T-cell (primary cell): ENCODE results near the gene GATD1. TPM values are rescaled to one million over a fixed set of nuclear protein-coding genes. Genes with fewer than 3 reads are reported as not detected.

Experiments used
- ATAC-seq, 4 experiments: fragments of 200-7000 bp in 3 of 4; fragments of 150-1000 bp in 1 of 4; cut with Tn5 transposase; replicated peaks in 1 of 4; 1 replicate in 3 of 4; 2 replicates in 1 of 4; pipeline ENCODE4 v1.10.0; 2021; ENCODE audit warnings: moderate library complexity in 3 of 4, mild to moderate bottlenecking in 2 of 4, moderate number of reproducible peaks in 1 of 4
- CTCF ChIA-PET, 2 donors: fragments of 300-600 bp; sonication (Branson Sonifier 250); formaldehyde crosslinking; loops; one replicate each; lab custom pipeline; 2022; ENCODE audit warnings: antibody characterized with exemption in 2 of 2; lab: Charles Lee
- POLR2A ChIA-PET, 2 donors: fragments of 300-600 bp; sonication (Branson Sonifier 250); formaldehyde crosslinking; loops; one replicate each; lab custom pipeline; 2022; ENCODE audit warnings: antibody characterized with exemption in 2 of 2; lab: Charles Lee
- DNase-seq, 35 experiments: peaks; one replicate each; pipeline versions ENCODE4 v3.0.0 to v3.0.0-alpha.2; 2013 to 2023
- H3K27ac ChIP-seq: one replicate; pipeline ENCODE4 v1.5.1; 2013; ENCODE audit warnings: low read length
- H3K27me3 ChIP-seq, 2 experiments: replicated peaks in 1 of 2; 1 replicate in 1 of 2; 2 replicates in 1 of 2; pipeline versions ENCODE4 v1.6.1 to v1.7.0; 2013; ENCODE audit warnings: low read length in 1 of 2, mixed read lengths in 1 of 2; ENCODE audit not compliant: control insufficient read depth in 2 of 2, insufficient read depth in 2 of 2; ENCODE audit errors: extremely low read depth in 1 of 2
- H3K36me3 ChIP-seq, 2 donors: 1 replicate in 1 of 2; 2 replicates in 1 of 2; pipeline versions ENCODE4 v1.6.1 to v1.7.0; 2013; ENCODE audit warnings: low read length in 1 of 2; ENCODE audit not compliant: control insufficient read depth in 2 of 2, insufficient read depth in 1 of 2; ENCODE audit errors: extremely low read depth in 1 of 2
- H3K4me1 ChIP-seq, 2 experiments: 1 replicate in 1 of 2; 2 replicates in 1 of 2; pipeline versions ENCODE4 v1.6.1 to v1.7.0; 2013; ENCODE audit warnings: low read length in 2 of 2, mixed read lengths in 1 of 2; ENCODE audit not compliant: insufficient read depth in 2 of 2, control insufficient read depth in 1 of 2; ENCODE audit errors: extremely low read depth in 1 of 2
- H3K4me3 ChIP-seq, 2 donors: 1 replicate in 1 of 2; 2 replicates in 1 of 2; pipeline versions ENCODE4 v1.5.1 to v1.7.0; 2013; ENCODE audit warnings: mild to moderate bottlenecking in 2 of 2, low read length in 1 of 2, moderate library complexity in 1 of 2; ENCODE audit not compliant: control insufficient read depth in 1 of 2; ENCODE audit errors: extremely low read depth in 1 of 2
- H3K9me3 ChIP-seq: 2 replicates; pipeline ENCODE4 v1.7.0; 2013
- H3K27ac Mint-ChIP-seq, 2 donors: one replicate each; pipeline ENCODE4 v1.8.0; 2020 to 2021; ENCODE audit warnings: mild to moderate bottlenecking in 2 of 2, mixed read lengths in 2 of 2
- H3K27me3 Mint-ChIP-seq, 2 donors: one replicate each; pipeline ENCODE4 v1.8.0; 2021 to 2022; ENCODE audit warnings: mixed read lengths in 2 of 2
- H3K36me3 Mint-ChIP-seq: one replicate; pipeline ENCODE4 v1.8.0; 2021; ENCODE audit warnings: mixed read lengths
- H3K4me1 Mint-ChIP-seq, 3 donors: one replicate each; pipeline ENCODE4 v1.8.0; 2020 to 2022; ENCODE audit warnings: mixed read lengths in 3 of 3, mild to moderate bottlenecking in 1 of 3
- H3K4me3 Mint-ChIP-seq, 3 donors: one replicate each; pipeline ENCODE4 v1.8.0; 2020 to 2022; ENCODE audit warnings: mild to moderate bottlenecking in 3 of 3, mixed read lengths in 3 of 3, moderate library complexity in 3 of 3
- H3K9me3 Mint-ChIP-seq, 3 donors: one replicate each; pipeline ENCODE4 v1.8.0; 2020 to 2022; ENCODE audit warnings: mixed read lengths in 3 of 3
- WGBS: methylation state at CpG from one replicate; pipeline ENCODE4 v1.1.5; 2013; ENCODE audit warnings: missing lambda C conversion rate; ENCODE audit not compliant: insufficient coverage; 5-methylcytosine and 5-hydroxymethylcytosine counted together
- total RNA-seq, 35 experiments: library from RNA in 6 of 35; stranded (reverse) in 6 of 35; fragments of 120-200 nt in 1 of 35; gene quantifications; one replicate each; pipeline versions ENCODE4 v1.2.1 to v1.2.4 and lab custom pipeline; 2013 to 2026

GATD1 gene, protein sequence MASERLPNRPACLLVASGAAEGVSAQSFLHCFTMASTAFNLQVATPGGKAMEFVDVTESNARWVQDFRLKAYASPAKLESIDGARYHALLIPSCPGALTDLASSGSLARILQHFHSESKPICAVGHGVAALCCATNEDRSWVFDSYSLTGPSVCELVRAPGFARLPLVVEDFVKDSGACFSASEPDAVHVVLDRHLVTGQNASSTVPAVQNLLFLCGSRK
- total RNA-seq (10 to 100 TPM; 40.8 to 73.5 (median 70.2) TPM), total RNA-seq (lab: John Stamatoyannopoulos, UW) (35.8 to 87.6 (median 58.0) reads per million in 29 experiments)
- 19.9 TPM for total RNA-seq (2013)

- H3K4me3 ChIP-seq: peak within 1 kb of the TSS; percentile 60 to 61
- H3K4me1 ChIP-seq: peaks cover 2 to 44% of the 10 kb centered on the region in 2 experiments
- Mint-ChIP-seq H3K4me3 (peak within 1 kb of the TSS; percentile 76 to 80 (median 79)), H3K36me3 (no peaks in the 10 kb centered on the region), H3K4me1 (peaks cover 16 to 28% (median 27%) of the 10 kb centered on the region in 3 donors), H3K27ac (peak within 1 kb of the TSS; percentile 57 to 66), H3K9me3 (no peaks in the 10 kb centered on the region), H3K27me3 (no peaks in the 10 kb centered on the region)
- H3K9me3 ChIP-seq: no peaks in the 10 kb centered on the region
- DNase-seq (peak; percentile 80 to 96 (median 91)), ATAC-seq (peak; percentile 89 to 93 (median 90))
- POLR2A ChIA-PET: interaction anchor here in 1 of 2 donors (0.6 to 0.7 kb wide), 3 partner anchors 16 to 146 kb away, joined by 3 to 4 read pairs (median 4); no protein-coding TSS in a partner anchor
- WGBS: under 1% methylated on average over 101 of the region's 110 CpGs
- H3K27me3 ChIP-seq: peaks cover 0 to 3% of the 10 kb centered on the region in 2 experiments
- CTCF ChIA-PET: no interaction called here
- H3K36me3 ChIP-seq: peaks cover 0 to 13% of the 10 kb centered on the region in 2 donors
- no peak within 1 kb of the TSS for H3K27ac ChIP-seq
Observed at GRCh38 chr11:777288-778255, at the start of gene GATD1. TSS of gene GATD1 (minus strand) at chr11:777487. CDS start at chr11:777462, 25 bp downstream.

DNA sequence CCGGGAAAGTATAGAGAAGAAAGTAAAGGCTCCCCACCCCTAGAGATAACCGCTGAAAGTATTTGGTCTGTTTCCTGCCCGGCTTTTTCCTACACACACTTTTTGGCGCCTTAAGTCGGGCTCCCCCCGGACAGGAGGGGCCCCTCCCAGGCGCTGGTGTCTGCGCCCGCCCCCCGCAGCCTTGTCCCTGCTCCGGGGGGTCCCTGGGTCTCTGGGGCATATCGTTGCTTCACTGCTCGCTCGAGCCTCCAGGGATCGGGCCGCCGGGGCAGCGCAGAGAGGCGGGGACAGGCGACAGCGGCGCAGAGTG, 49.5 kb upstream of the GATD1 start:
- H3K27ac ChIP-seq: no peak overlapping the region
- ChIA-PET POLR2A (no interaction called here), CTCF (no interaction called here)
- ATAC-seq (peak in 2 of 4 experiments; percentile 3 to 6), DNase-seq (no peak)
- peaks cover 17% of the 10 kb centered on the region for H3K36me3 Mint-ChIP-seq
- peaks cover 7 to 24% of the 10 kb centered on the region in 2 donors for H3K36me3 ChIP-seq
- H3K9me3 ChIP-seq: no peaks in the 10 kb centered on the region
- H3K27ac Mint-ChIP-seq: no peak overlapping the region
- peaks cover 18 to 42% (median 28%) of the 10 kb centered on the region in 3 donors for H3K4me1 Mint-ChIP-seq
- peak overlapping the region; percentile 65 to 72 (median 71) for H3K4me3 Mint-ChIP-seq
- under 1% methylated on average over 17 of the region's 22 CpGs for WGBS
- H3K27me3 Mint-ChIP-seq: peaks cover 9 to 34% of the 10 kb centered on the region in 2 donors
- no peaks in the 10 kb centered on the region for H3K9me3 Mint-ChIP-seq
- peaks cover 0 to 70% of the 10 kb centered on the region in 2 experiments for H3K27me3 ChIP-seq
- peak overlapping the region; percentile 38 to 62 for H3K4me3 ChIP-seq
- H3K4me1 ChIP-seq: peaks cover 20 to 68% of the 10 kb centered on the region in 2 experiments

GRCh38 chr11:826227-826621, 48.9 kb upstream of the GATD1 start:
- Histone ChIP-seq H3K9me3 (no peaks in the 10 kb centered on the region), H3K4me1 (peaks cover 19 to 68% of the 10 kb centered on the region in 2 experiments), H3K36me3 (peaks cover 7 to 29% of the 10 kb centered on the region in 2 donors), H3K4me3 (no peak overlapping the region), H3K27me3 (peaks cover 0 to 65% of the 10 kb centered on the region in 2 experiments), H3K27ac (no peak overlapping the region)
- no peaks in the 10 kb centered on the region for H3K9me3 Mint-ChIP-seq
- ATAC-seq (no peak), DNase-seq (no peak)
- ChIA-PET POLR2A (no interaction called here), CTCF (no interaction called here)
- peaks cover 14 to 39% (median 28%) of the 10 kb centered on the region in 3 donors for H3K4me1 Mint-ChIP-seq
- WGBS: 55% methylated on average over 2 of the region's 9 CpGs
- peak overlapping the region; percentile 65 to 72 (median 71) for H3K4me3 Mint-ChIP-seq
- H3K27me3 Mint-ChIP-seq: peaks cover 9 to 30% of the 10 kb centered on the region in 2 donors
- H3K36me3 Mint-ChIP-seq: peaks cover 17% of the 10 kb centered on the region
- no peak overlapping the region for H3K27ac Mint-ChIP-seq

GRCh38 chr11:825366-826226, 48.3 kb upstream of the GATD1 start:
- Histone ChIP-seq H3K9me3 (no peaks in the 10 kb centered on the region), H3K4me1 (peaks cover 15 to 68% of the 10 kb centered on the region in 2 experiments), H3K36me3 (peaks cover 7 to 29% of the 10 kb centered on the region in 2 donors), H3K4me3 (no peak overlapping the region), H3K27ac (no peak overlapping the region), H3K27me3 (peaks cover 0 to 58% of the 10 kb centered on the region in 2 experiments)
- ChIA-PET CTCF (no interaction called here), POLR2A (no interaction called here)
- ATAC-seq (no peak), DNase-seq (no peak)
- no peaks in the 10 kb centered on the region for H3K9me3 Mint-ChIP-seq
- H3K4me1 Mint-ChIP-seq: peaks cover 21 to 42% (median 34%) of the 10 kb centered on the region in 3 donors
- 93% methylated on average over 5 of the region's 12 CpGs for WGBS
- no peak overlapping the region for H3K4me3 Mint-ChIP-seq
- H3K36me3 Mint-ChIP-seq: peaks cover 17% of the 10 kb centered on the region
- H3K27me3 Mint-ChIP-seq: peaks cover 9 to 28% of the 10 kb centered on the region in 2 donors
- H3K27ac Mint-ChIP-seq: no peak overlapping the region

- Mint-ChIP-seq H3K27me3 (peaks cover 9 to 25% of the 10 kb centered on the region in 2 donors), H3K9me3 (no peaks in the 10 kb centered on the region), H3K36me3 (peaks cover 17% of the 10 kb centered on the region), H3K27ac (no peak overlapping the region), H3K4me1 (peaks cover 21 to 46% (median 35%) of the 10 kb centered on the region in 3 donors), H3K4me3 (no peak overlapping the region)
- ATAC-seq (no peak), DNase-seq (no peak)
- Histone ChIP-seq H3K9me3 (no peaks in the 10 kb centered on the region), H3K4me1 (peaks cover 12 to 68% of the 10 kb centered on the region in 2 experiments), H3K27me3 (peaks cover 0 to 52% of the 10 kb centered on the region in 2 experiments), H3K27ac (no peak overlapping the region), H3K4me3 (no peak overlapping the region), H3K36me3 (peaks cover 7 to 29% of the 10 kb centered on the region in 2 donors)
- 92% methylated on average over 5 of the region's 11 CpGs for WGBS
- CTCF ChIA-PET: no interaction called here
- POLR2A ChIA-PET: no interaction called here
Observed at GRCh38 chr11:824942-825341, 47.7 kb upstream of the GATD1 start.
